ENCODE results near the gene RBPJL. TPM values are rescaled to one million over a fixed set of nuclear protein-coding genes. Genes with fewer than 3 reads are reported as not detected.

Gene RBPJL
- total RNA-seq, 1 donor from 2014 or later = not detected

DNA sequence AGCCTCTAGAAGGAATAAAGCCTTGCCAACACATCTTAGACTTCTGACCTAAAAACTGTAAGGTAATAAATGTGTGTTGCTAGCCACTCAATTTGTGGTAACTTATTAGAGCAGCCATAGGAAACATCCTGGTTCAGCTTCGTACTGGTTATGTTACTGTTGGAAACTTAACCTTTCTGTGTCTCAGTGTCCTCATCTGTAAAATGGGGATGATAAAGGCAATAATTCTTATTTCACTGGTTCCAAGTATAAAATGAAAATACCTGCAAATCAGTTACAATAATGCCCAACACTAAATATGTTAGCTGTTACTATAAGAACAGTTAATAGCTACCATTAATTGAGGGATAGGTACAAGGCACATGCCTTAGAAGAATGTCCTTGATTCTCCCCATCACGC is 14.3 kb upstream of the RBPJL start:
- DNase-seq (ENCODE audit: extremely low read depth, low read depth, low spot score) = no peak

DNA sequence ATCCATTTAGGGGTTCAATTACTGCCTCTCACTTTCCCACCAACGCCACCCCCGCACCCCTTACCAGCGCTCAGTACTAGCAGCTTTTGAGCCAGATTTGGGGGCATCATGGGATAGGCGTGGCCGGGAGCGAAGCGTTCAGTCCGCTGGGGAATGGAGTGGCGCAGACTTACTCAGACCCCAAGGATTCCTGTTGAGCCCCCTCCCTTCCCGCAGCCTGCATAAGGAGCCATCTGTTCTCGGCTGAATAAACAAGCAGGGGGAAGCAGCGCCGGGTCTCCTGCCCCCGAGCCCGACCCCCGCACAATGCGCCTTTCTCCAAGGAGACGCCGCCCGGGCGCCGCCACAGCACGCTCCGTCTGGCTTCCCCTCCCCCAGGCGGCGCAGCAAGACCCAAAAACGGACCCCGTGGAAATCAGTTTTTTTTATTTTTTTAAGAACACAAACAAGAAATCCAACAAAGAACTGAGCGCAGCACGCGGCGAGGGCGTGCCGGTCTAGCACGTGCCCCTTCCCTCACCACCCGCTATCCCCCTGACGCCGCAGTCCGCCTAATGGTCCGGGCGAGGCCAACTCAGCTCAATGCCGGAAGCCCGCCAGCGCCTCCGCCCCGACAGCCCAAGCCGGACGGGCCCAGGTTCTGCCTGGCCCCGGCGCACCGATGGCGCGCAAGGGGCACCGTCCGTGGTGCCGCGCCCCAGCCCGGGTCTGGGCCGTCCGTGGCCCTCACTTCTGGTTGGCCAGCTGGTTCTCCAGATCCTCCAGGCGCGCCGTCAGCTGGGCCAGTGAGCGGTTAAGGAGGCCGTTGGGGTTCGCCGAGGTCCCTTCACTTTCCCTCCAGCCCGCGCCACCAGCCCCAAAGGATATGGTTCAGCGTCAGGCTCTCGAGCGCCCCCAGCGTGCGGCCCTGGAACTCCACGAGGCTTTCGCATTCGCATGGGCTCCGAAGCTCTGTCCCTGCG is 13.3 kb upstream of the RBPJL start:
- DNase-seq (ENCODE audit: extremely low read depth, low read depth, low spot score) = no peak

DNA sequence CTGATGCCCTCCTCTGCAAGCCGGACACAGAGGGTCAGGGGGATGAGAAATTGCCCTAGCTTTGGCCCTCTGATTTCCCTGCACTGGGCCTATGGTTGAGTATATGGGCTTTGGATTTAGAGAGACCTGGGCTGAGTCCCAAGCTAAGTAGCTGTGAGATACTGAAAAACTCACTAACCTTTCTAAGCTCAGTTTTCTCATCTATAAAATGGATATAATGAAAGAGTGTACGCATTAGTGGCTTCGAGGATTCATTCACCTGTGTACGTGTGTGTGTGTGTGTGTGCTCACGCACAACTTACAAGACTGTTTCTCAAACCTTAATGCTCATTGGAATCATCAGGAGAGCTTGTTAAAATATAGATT is 12.7 kb upstream of the RBPJL start:
- no peak for DNase-seq (ENCODE audit: extremely low read depth, low read depth, low spot score)

DNA sequence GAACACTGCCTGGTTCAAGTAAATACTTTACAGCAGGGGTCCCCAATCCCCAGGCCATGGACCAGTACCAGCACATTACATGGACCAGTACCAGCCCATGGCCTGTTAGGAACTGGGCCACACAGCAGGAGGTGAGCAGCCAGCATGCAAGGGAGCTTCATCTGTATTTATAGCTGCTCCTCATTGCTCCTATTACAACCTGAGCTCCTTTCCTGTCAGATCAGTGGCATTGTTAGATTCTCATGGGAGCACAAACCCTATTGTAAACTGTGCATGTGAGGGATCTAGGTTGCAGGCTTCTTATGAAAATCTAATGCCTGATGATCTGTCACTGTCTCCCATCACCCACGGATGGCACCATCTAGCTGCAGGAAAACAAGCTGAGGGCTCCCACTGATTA is 12.0 kb upstream of the RBPJL start:
- no peak for DNase-seq (ENCODE audit: extremely low read depth, low read depth, low spot score)

DNA sequence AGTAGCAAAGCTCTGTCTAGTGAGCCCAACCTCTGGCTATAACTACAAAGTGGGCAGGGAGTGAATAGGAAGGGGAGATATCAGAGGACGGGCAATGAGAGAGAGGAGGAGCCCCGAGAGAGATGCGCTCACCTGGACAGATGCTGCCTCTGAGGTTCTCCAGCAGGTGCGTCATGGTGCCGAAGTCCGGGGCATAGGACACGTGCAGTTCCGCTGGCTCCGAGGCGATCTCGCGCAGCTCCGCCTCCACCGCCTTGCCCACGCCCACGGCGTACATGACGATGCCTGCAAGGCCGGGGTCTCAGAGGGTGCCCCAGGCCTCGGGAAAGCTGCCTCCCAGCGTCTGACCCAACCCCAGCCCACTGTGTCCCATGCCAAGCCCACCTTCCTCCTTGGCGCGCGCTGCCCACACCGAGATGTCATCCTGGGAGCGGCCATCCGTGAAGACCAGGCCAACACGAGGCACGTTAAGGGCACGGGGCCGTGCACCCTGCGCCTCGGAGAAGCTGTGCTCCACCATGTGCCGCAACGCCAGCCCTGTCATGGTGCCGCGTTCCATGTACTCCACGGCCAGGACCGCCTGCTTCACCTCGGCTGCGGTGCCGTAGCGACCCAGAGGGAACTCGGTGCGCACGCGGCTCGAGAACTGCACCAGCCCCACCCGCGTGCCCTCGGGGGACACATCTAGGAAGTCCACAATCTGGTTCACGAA is 8.7 kb upstream of the RBPJL start:
- DNase-seq (ENCODE audit: extremely low read depth, low read depth, low spot score) = no peak

DNA sequence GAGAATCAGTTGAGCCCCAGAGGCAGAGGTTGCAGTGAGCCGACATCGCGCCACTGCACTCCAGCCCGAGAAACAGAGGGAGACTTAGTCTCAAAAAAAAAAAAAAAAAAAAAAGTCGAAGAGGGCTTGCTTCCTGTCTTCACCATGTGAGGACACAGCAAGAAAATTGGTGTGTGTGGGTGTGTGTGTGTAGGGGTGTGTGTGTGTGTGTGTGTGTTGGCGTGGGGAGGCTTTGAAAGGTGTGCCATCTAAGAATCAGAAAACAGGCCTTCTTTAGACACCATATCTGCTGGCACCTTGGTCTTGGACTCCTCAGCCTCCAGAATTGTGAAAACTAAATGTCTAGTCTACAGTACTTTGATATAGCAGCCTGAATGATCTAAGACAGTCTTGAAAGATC is 6.9 kb upstream of the RBPJL start:
- DNase-seq (ENCODE audit: extremely low read depth, low read depth, low spot score) = no peak

DNA sequence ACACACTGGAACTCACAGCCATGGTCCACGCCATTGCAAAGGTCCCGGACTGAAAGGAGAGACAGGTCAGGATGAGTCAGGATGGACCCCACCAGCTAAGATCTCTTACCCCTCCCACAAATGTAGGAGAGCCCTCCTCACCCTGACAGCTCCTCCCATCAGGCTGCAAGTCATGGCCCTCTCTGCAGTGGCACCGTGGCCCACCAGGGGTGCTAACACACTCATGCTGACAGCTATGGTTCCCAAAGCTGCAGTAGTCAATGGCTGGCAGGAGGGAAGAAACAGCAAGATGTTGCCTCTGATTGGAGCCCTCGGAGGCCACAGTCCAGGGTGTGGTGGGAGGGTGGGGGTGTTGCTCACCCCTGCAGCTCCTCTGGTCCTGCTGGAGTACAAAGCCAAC is 5.7 kb upstream of the RBPJL start:
- DNase-seq (ENCODE audit: extremely low read depth, low read depth, low spot score) = no peak

DNA sequence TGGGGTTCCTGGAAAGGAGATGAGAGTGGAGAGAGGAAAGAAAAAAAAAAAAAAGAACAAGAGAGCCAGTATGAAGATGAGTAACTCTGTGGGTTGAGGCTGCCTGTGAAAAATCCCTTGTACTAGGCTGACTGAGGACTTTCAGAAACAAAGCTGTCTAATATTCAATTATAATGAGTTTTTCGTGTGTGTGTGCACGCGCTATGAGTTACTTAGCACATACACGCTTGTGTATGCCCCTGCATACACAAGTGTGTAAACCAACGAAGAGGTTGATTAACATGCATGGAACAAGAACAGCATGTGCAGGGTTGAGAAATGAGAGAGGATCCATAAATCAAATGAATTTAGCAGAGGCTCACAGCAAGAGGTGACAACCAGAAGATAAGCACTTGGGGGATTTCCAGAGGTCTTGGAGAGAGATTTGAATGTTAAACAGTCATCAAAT is 4.8 kb upstream of the RBPJL start:
- no peak for DNase-seq (ENCODE audit: extremely low read depth, low read depth, low spot score)

DNA sequence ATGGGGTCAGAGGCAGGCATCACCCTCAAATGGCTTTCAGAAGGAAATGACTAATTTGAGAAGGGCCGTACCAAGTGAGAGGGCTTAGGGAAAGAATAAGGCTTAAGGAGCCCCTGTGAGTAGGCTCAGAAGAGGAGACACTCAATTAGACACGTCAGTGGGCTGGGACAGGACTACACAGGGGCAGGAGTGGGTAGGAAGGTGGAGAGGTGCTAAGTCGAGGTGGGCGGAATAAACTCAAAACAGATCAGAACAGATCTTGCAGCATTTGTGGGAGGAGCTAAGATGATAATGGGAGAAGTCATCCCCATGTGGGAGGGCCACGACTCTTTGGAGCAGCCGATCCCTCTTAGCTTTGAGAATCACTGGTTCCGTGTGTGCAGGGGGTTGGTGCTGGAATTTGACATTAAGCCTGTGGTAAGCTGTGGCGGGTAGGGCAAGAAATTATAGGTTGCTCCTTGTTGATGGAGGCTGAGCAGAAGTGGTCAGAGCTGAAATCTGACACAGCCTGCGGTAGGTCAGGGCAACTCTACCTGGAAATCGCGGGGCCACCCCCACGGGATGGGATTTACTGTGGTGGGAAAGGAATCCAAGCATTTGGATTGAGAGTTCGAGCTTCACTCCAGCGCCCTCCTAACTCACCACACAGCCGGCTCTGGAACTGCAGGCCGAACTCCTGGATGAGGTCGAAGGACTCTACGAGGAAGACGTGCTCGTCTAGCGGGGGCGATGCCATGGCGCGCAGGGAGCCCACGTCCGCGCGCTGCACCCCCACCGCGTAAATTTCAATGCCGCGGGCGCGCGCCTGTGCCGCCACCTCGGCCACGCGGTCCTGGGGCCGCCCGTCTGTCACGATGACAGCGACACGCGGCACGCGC is 2.8 kb upstream of the RBPJL start:
- DNase-seq (ENCODE audit: extremely low read depth, low read depth, low spot score) = no peak

DNA sequence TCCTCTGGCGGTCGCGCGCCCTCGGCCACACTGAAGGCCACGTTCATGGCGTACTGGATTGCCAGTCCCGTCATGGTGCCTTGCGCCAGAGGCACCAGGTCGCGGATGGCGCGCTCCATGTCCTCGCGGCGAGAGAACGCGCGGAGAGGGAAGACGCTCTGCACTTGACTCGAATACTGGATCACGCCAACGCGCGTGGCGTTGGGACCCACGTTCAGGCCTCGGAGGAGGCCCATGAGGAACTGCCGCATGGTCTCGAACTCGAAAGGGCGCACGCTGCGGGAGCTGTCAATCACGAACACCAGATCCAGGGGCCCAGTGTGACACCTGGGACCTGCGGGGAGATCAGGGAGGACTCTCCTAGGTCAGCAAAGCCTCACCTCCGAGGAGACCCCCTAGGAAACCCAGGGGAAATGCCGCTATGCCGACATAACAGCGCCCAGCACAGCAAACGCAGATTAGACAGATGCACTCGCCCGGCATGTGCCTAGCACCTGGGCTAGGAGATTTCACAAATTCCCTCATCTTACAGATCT is 2.1 kb upstream of the RBPJL start:
- DNase-seq (ENCODE audit: extremely low read depth, low read depth, low spot score) = no peak

DNA sequence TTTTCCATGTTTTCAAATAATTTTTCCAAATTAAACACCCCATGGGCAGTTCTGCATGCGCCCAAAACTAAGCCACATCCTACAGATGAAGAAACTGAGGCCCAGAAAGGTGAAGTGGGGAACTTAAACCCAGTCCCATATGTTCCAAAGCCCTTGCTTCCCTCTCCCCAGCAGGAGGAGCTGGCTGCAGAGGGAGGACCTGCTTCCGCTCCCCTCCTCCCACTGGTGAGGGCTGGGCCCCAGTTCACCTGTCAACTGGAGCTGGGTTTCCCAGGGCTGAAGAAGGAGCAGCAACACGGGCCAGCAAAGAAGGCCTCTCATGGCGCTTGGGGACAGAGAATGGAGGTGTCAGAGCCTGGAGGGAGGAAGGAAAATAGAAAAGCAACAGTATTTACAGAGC is 1.4 kb upstream of the RBPJL start:
- DNase-seq (ENCODE audit: extremely low read depth, low read depth, low spot score) = no peak

DNA sequence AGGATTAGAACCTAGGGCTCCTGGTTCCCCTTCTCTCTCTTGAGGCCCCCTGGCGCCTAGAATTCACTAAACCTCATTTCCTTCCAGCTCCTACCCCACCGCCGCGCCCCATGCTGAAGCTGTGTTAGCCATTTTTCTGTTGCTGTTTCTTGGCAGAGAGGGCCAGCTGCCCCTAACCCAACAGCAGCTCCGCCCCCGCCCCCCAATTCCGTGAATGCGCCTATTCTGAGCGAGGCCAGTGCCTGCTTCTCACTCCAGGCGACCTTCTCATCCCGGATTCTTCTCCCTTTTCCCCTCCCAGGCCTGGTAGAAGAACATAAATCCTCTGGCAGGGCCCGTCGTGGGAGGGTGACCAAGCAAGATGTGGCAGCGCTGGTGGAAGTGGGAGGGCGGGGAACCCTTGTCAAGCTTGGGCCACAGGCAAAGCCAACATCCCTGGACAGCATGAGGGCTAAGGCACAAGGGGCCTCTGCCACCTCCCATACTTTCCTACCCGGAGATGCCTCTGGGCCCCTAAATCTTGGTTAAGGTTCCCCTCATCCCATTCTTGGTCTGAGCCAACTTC is 518 bp downstream of the RBPJL start:
- no peak for DNase-seq (ENCODE audit: extremely low read depth, low read depth, low spot score)

DNA sequence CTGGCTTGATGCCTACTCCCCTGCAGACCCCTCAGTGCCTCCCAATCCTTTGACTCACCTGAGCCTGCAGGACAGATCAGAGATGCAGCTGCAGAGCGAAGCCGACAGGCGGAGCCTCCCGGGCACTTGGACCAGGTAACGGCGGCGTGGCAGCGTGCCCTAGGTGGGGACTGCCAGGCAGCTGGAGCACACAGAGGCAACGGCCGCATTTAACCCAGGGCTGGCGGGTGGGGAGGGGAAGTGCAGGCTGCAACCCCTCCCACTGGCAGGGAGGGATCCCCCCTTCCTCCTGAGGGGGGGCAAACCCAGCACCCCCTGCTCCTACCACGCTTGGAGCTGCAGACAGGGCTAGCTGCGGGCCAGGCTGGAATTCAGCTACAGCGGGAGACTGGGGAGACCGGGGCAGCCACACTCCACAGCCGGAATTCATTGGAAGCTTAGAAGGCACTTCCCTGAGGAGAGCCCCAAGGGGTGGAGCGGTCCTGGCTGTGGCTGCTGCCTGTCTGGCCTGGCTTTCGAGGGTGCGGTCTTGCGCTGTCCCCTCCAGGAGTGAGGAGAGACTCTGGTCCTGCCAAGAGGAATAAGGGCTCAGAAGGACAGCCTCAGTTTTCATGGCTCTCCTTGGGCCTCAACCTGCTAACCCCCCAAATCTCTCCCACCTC is 1.6 kb downstream of the RBPJL start, which contains the start of gene MATN4:
MATN4 (minus strand) TSS at position 183 of the 662 bp plus-strand sequence. CDS start 2,717 bp downstream, outside the sequence.
- no peak for DNase-seq (ENCODE audit: extremely low read depth, low read depth, low spot score)

DNA sequence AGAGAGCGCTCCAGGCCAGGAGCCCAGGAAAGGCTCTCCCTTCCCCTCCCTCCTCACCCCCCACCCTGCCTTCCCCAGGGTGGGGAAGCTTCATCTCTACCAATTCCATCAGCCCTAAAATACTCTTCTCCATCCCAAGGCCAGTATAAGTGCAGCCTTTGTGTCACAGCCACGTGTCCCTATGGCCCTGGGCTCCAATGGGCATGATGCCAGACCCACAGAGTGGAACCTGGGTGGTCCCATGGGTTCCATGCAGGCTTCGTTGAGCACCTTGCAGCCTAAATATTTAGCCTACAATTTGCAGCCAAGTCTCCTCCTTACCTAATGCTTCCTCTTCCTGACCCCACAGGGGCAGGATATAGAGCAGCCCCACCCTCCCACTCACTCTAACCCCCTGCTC is 2.4 kb downstream of the RBPJL start:
- no peak for DNase-seq (ENCODE audit: extremely low read depth, low read depth, low spot score)

DNA sequence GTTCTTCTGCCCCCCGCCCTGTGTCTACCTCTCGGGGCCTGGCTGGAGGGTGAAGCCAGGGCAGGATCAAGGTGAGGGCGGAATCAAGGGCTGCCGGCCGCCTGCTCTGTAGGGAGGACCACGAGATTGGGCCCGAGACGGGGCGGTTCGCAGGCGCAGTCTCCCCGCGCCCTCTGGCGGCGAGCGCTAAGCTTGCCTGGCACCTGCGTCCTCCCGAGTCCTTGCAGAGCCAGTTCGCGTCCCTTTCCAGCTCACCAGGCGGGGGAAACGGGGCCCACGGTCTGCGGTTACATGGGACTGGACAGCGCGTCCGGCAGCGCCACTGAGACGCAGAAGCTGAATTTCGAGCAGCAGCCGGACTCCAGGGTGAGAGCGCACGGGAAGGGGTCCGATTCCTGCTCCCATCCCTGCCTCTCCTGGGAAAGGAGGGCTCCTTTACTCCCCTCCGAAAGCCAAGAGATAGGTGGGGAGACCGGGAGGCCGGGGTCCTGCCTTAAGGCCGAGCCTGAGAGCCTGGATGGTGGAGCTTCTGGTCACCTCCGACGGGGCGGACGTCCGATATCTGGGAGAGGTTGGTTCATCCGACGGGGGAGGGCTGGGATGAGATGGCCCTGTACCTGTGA is 5.1 kb downstream of the RBPJL start:
- DNase-seq (ENCODE audit: extremely low read depth, low read depth, low spot score) = no peak

DNA sequence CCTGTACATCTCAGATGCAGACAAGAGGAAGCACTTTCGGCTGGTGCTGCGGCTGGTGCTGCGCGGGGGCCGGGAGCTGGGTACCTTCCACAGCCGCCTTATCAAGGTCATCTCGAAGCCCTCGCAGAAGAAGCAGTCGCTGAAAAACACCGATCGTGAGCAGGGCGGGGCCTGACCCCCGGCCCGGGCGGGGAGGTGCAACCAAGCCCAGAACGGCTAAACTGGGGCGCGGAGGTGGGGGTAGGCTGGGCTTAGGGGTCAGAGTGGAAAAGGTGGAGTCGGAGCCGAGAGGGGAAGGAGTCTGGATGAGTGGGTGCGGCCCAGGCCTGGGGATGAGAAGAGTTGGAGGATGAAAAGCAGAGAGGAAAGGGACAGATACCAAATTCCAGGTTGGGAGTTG is 5.6 kb downstream of the RBPJL start:
- no peak for DNase-seq (ENCODE audit: extremely low read depth, low read depth, low spot score)

DNA sequence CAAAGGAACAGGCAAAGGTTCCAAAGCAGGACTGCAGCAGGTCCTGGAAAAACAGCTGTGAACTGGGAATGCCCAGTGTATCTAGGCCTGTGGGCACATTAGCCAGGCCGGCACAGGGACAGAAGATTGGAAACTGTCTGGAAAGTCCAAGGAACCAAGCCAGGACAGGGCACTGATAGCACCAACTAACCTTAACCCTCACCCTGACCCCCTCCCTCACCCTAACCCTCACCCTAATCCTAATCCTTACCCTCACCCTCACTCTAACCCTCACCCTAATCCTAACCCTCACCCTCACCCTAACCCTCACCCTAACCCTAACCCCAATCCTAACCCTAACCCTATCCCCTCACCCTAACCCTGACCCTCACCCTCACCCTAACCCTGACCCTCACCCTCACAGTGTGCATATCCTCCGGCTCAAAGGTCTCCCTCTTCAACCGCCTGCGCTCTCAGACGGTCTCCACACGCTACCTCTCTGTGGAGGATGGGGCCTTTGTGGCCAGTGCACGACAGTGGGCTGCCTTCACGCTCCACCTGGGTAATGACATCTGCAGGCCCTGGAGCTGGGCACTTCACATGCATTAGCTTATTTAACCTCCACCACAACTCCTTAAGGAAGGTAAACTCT is 6.5 kb downstream of the RBPJL start:
- DNase-seq (ENCODE audit: extremely low read depth, low read depth, low spot score) = no peak

DNA sequence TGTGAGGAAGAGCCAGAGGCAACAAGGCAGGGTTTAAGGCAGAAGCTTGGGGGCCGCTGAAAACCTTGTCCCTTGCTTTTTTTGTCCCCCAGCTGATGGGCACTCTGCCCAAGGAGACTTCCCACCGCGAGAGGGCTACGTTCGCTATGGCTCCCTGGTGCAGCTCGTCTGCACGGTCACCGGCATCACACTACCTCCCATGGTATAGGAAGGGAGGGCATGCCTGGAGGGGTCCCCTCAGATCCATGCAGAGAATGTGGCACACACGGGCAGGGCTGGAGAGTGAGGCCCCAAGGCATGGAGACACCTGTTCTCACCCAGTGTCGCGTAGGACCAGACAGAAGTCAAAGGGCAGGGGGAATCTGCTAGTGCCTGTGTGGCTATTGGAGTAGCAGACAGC is 7.3 kb downstream of the RBPJL start:
- no peak for DNase-seq (ENCODE audit: extremely low read depth, low read depth, low spot score)

DNA sequence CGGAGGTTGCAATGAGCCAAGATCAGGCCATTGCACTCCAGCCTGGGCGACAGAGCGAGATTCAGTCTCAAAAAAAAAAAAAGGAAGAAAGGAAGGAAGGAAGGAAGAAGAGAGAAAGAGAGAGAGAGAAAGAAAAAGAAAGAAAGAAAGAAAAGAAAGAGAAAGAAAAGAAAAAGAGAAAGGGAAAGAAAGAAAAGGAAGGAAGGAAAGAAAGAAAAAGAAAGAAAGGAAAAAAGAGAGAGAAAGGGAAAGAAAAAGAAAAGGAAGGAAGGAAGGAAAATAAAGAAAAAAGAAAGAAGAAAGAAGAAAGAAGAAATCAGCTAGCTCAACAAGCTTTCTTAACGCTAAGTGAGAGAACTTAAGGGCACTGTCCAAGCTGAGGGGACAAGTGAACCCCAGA is 9.0 kb downstream of the RBPJL start:
- DNase-seq (ENCODE audit: extremely low read depth, low read depth, low spot score) = no peak

Measured in glomerular endothelial cell (primary cell).